ENCODE data around the gene CATSPERB.

DNA sequence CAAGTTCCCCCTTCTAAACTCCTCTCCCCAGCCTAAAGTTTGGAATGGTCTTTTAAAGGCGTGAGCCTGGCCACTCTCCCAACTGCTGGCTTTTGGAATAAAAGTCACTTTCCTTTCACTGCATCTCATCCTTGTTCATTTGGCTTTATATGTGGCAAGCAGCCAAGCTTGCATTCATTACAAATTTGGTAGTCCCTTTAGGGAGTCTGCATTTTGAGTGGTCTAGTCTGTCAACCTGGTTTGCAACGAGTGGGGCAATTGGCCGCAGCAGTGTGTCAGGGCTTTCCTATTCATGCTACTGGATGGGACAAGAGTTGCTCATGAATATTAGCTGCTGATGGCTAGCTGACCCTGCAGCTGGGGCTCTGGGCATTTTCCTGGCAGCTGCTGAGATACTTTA lies 57.0 kb downstream of the CATSPERB start:
- TF ChIP-seq CTCF (IDR thresholded peaks at IDR 0.05) = no peak
- no peak for TF ChIP-seq POLR2A (IDR thresholded peaks at IDR 0.05)
